Heart left ventricle (tissue), 16 donors: ENCODE data around the gene CEP83. TPM values are rescaled to one million over a fixed set of nuclear protein-coding genes. Genes with fewer than 3 reads are reported as not detected.

Experiments used
- ATAC-seq, 4 donors: fragments of 200-7000 bp; cut with Tn5 transposase; one replicate each; pipeline ENCODE4 v1.9.1; 2020 to 2022; ENCODE audit warnings: moderate library complexity in 4 of 4, mild to moderate bottlenecking in 3 of 4, moderate number of reproducible peaks in 1 of 4
- DNase-seq, 5 donors: peaks; one replicate each; pipeline ENCODE4 v3.0.0-alpha.2; 2020
- H3K27ac ChIP-seq, 12 donors: fragments of 200-600 bp; sonication (generic) in 4 of 12; one replicate each; pipeline versions ENCODE4 v1.5.0 to v1.8.0; 2016 to 2022; ENCODE audit warnings: mild to moderate bottlenecking in 2 of 12
- H3K27me3 ChIP-seq, 9 donors: fragments of 200-600 bp; sonication (generic) in 2 of 9; one replicate each; pipeline versions ENCODE4 v1.5.1 to v1.8.0; 2016 to 2022; ENCODE audit warnings: mild to moderate bottlenecking in 3 of 9
- H3K36me3 ChIP-seq, 9 donors: fragments of 200-600 bp; sonication (generic) in 2 of 9; one replicate each; pipeline versions ENCODE4 v1.5.0 to v1.8.0; 2018 to 2022; ENCODE audit warnings: mild to moderate bottlenecking in 2 of 9
- H3K4me1 ChIP-seq, 12 donors: fragments of 200-600 bp; sonication (generic) in 4 of 12; one replicate each; pipeline versions ENCODE4 v1.5.0 to v1.8.0; 2016 to 2022; ENCODE audit warnings: mild to moderate bottlenecking in 3 of 12
- H3K4me3 ChIP-seq, 12 donors: fragments of 200-600 bp; sonication (generic) in 4 of 12; one replicate each; pipeline versions ENCODE4 v1.5.0 to v1.8.0; 2017 to 2022; ENCODE audit warnings: mild to moderate bottlenecking in 9 of 12, moderate library complexity in 4 of 12
- H3K9me3 ChIP-seq, 12 donors: fragments of 200-600 bp; sonication (generic) in 4 of 12; one replicate each; pipeline versions ENCODE4 v1.5.0 to v1.8.0; 2016 to 2022; ENCODE audit warnings: mild to moderate bottlenecking in 1 of 12
- POLR2A ChIP-seq, 2 donors: fragments of 450-650 bp; IDR thresholded peaks; one replicate each; pipeline ENCODE4 v1.6.1; 2017; ENCODE audit warnings: antibody characterized with exemption in 2 of 2, mild to moderate bottlenecking in 2 of 2, moderate library complexity in 2 of 2
- WGBS, 4 donors: extraction: QIAGEN DNeasy Blood & Tissue Kit in 2 of 4; methylation state at CpG; one replicate each; pipeline versions ENCODE4 v1.1.5 to v1.1.7; 2013 to 2018; 5-methylcytosine and 5-hydroxymethylcytosine counted together
- intact Hi-C, 10 donors: fragments of 100-400 bp; cut with DNase I; formaldehyde crosslinking; loops; one replicate each; pipeline versions ENCODE4 v1.11.1 to v1.14.2; 2022
- polyA plus RNA-seq, 2 donors: library from polyadenylated mRNA; stranded (reverse); fragments of 200-250 nt; gene quantifications; one replicate each; pipeline ENCODE4 v1.2.3, GENCODE V29; 2013
- total RNA-seq, 9 donors: library from RNA; depleted of rRNA in 2 of 9; stranded (reverse); fragments of >200 nt in 2 of 9; fragmentation: NEBNext Ultra II Directional in 3 of 9; extraction: Animal tissue kit (Norgen Biotek cat#: 25700) in 3 of 9; gene quantifications; one replicate each; pipeline versions ENCODE4 v1.1.0 to v1.2.4, GENCODE V29; 2016 to 2023
- TF ChIP-seq, protein P1 (sequence below), 12 donors: fragments of 200-600 bp; sonication (generic) in 4 of 12; IDR thresholded peaks; one replicate each; pipeline versions ENCODE4 v1.5.0 to v1.8.0; 2018 to 2022; ENCODE audit warnings: antibody characterized with exemption in 12 of 12, mild to moderate bottlenecking in 5 of 12
- donor health status: ischemic (EF 13 %, LVEDD 7.1; RV severe dilation, severe dysfunction).
- donor health status: healthy with polysubstance abuse.
- donor health status: DM: no; HTN: yes; CAD: no.
- donor health status: DM: no; HTN: no; CAD: no.
- donor health status: ischemic (EF 25% LVEDD 6.9; RV normal size, moderate dysfunction).
- donor health status: ischemic (EF 25% LVEDD 5.7; RV mildly dilated, moderate dysfunction).
- donor health status: healthy.
- donor health status: DM: yes; HTN: yes; CAD: no.
- donor health status: ischemic (EF 35%, LVEDD 5.7; RV mildly dilated, moderate dysfunction).
- donor health status: nonischemic (EF 11% LVEDD 7.7; RV severe dilation, severe dysfunction).
- donor health status: DM: yes; HTN: yes; CAD: no.
- donor health status: PGD.
- donor health status: ischemic (EF 29% LVEDD 5.4; RV normal size, mild dysfunction).
- donor health status: nonischemic (EF 23%, LVEDD 6.1; RV moderate dilation, normal function).

Gene CEP83
- total and polyA plus RNA-seq, 11 donors: 5.4 to 13.4 (median 9.5) TPM

GRCh38 chr12:94333396-94333795 is 126.3 kb downstream of the CEP83 start:
- no peaks in the 10 kb centered on the region for H3K9me3 ChIP-seq
- H3K36me3 ChIP-seq: peaks cover 0 to 18% (median 7%) of the 10 kb centered on the region in 9 donors
- DNase-seq (no peak), ATAC-seq (no peak)
- WGBS, 4 donors: 92 to 96% (median 93%) methylated on average over 3 of the region's 3 CpGs
- intact Hi-C loops: loop anchor here in 2 of 10 donors (10.0 kb wide), 3 partner anchors 101 to 201 kb away; no protein-coding TSS in a partner anchor
- H3K4me3 ChIP-seq: no peak overlapping the region
- TF ChIP-seq POLR2A (IDR thresholded peaks at IDR 0.05): no peak
- TF ChIP-seq, protein P1, sequence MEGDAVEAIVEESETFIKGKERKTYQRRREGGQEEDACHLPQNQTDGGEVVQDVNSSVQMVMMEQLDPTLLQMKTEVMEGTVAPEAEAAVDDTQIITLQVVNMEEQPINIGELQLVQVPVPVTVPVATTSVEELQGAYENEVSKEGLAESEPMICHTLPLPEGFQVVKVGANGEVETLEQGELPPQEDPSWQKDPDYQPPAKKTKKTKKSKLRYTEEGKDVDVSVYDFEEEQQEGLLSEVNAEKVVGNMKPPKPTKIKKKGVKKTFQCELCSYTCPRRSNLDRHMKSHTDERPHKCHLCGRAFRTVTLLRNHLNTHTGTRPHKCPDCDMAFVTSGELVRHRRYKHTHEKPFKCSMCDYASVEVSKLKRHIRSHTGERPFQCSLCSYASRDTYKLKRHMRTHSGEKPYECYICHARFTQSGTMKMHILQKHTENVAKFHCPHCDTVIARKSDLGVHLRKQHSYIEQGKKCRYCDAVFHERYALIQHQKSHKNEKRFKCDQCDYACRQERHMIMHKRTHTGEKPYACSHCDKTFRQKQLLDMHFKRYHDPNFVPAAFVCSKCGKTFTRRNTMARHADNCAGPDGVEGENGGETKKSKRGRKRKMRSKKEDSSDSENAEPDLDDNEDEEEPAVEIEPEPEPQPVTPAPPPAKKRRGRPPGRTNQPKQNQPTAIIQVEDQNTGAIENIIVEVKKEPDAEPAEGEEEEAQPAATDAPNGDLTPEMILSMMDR (IDR thresholded peaks at IDR 0.05): no peak
- H3K27me3 ChIP-seq: no peaks in the 10 kb centered on the region
- peaks cover 0 to 13% (median 0%) of the 10 kb centered on the region in 12 donors for H3K4me1 ChIP-seq
- no peak overlapping the region for H3K27ac ChIP-seq

DNA sequence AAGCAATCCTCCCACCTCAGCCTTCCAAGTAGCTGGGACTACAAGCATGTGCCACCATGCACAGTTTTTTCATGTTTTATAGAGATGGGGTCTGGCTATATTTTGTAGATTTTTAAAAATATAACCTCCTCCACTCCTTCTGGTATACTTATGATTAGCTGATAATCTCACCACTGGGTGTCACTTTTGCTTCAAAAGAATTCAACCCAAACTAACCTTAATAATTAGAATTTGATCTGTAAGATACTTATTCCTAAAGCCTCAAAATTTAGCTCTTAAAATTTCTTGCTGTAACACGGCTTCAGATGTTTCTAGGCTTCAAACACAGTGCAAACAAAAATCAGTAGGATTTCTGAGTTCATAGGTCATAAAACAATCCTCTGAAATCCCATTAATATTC is 130.3 kb downstream of the CEP83 start:
- no peak overlapping the region for H3K4me3 ChIP-seq
- TF ChIP-seq, protein P1 (IDR thresholded peaks at IDR 0.05): peak in 5 of 12 donors; percentile 11 to 39 (median 36)
- TF ChIP-seq POLR2A (IDR thresholded peaks at IDR 0.05): no peak
- peaks cover 0 to 38% (median 7%) of the 10 kb centered on the region in 9 donors for H3K36me3 ChIP-seq
- H3K27ac ChIP-seq: no peak overlapping the region
- peaks cover 0 to 8% (median 0%) of the 10 kb centered on the region in 12 donors for H3K4me1 ChIP-seq
- no peaks in the 10 kb centered on the region for H3K9me3 ChIP-seq
- DNase-seq: no peak
- 92 to 97% (median 97%) methylated on average over 1 of the region's 1 CpG for WGBS, 4 donors
- intact Hi-C loops: loop anchor here in 4 of 10 donors (5.0 to 10.0 kb wide), 2 partner anchors 195 to 203 kb away; no protein-coding TSS in a partner anchor
- H3K27me3 ChIP-seq: no peaks in the 10 kb centered on the region
- ATAC-seq: no peak

DNA sequence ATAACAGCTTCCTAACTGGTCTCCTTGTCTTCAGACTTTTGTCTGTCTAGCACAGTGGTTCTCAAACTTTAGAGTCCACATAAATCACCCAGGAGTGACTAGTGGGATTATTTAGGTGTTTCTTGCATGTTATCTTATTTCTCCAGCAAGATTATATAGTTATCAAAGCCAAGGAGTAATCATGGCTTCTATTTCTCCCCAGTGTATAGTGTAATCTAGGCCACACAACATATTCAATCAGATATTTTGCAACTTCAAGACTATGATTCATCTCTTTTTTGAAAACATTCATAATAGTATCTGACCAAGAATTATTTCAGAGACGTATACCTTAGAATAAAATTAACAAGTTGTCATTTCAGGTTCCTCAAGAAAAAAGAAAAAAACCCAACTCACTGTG is 131.9 kb downstream of the CEP83 start:
- H3K27ac ChIP-seq: no peak overlapping the region
- no peaks in the 10 kb centered on the region for H3K9me3 ChIP-seq
- ATAC-seq (no peak), DNase-seq (no peak)
- H3K4me3 ChIP-seq: no peak overlapping the region
- peaks cover 0 to 48% (median 15%) of the 10 kb centered on the region in 9 donors for H3K36me3 ChIP-seq
- WGBS, 4 donors: 83 to 100% (median 92%) methylated on average over 1 of the region's 1 CpG
- H3K4me1 ChIP-seq: no peaks in the 10 kb centered on the region
- intact Hi-C loops: loop anchor here in 4 of 10 donors (5.0 to 10.0 kb wide), 2 partner anchors 197 to 204 kb away; no protein-coding TSS in a partner anchor
- TF ChIP-seq, protein P1 (IDR thresholded peaks at IDR 0.05): no peak
- no peak for TF ChIP-seq POLR2A (IDR thresholded peaks at IDR 0.05)
- no peaks in the 10 kb centered on the region for H3K27me3 ChIP-seq

DNA sequence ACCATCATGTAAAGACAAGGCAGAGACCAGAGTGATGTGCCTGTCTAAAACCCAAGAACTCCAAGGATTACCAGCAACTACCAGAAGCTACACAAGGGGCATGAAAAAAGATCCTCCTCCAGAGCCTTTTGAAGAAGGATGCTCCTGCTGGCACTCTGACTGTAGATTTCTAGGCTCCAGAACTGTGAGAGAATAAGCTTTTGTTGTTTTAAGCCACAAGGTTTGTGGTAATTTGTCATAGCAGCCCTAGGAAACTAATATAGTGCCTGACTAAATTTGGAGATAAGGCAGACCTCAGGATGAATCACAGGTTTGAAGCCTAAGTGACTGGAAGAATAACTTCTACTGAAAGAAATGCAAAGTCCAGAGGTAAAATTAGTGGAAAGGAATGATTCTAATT is 132.9 kb downstream of the CEP83 start:
- Histone ChIP-seq H3K27ac (no peak overlapping the region), H3K4me1 (peaks cover 0 to 2% (median 0%) of the 10 kb centered on the region in 12 donors), H3K36me3 (peaks cover 0 to 50% (median 19%) of the 10 kb centered on the region in 9 donors), H3K9me3 (no peaks in the 10 kb centered on the region), H3K27me3 (no peaks in the 10 kb centered on the region), H3K4me3 (no peak overlapping the region)
- ATAC-seq (no peak), DNase-seq (no peak)
- no peak for TF ChIP-seq POLR2A (IDR thresholded peaks at IDR 0.05)
- TF ChIP-seq, protein P1 (IDR thresholded peaks at IDR 0.05): no peak
- intact Hi-C loops: loop anchor here in 4 of 10 donors (5.0 to 10.0 kb wide), 2 partner anchors 198 to 206 kb away; no protein-coding TSS in a partner anchor
